Measurements from ENCODE around the gene FAT3.

FAT3 gene

GRCh38 chr11:92224407-92225124, at the start of gene FAT3:
TSS of gene FAT3 (plus strand) at chr11:92224818. CDS start at chr11:92352113, 127,295 bp downstream.
- DNase-seq = peak in 43 of 56 donors; percentile 12 to 78 (median 53)

GRCh38 chr11:92179017-92179670, 45.5 kb upstream of the FAT3 start:
- no peak for DNase-seq

- DNase-seq = no peak
Observed at GRCh38 chr11:92180226-92180625, 44.4 kb upstream of the FAT3 start.

GRCh38 chr11:92180664-92181251, 43.9 kb upstream of the FAT3 start:
- no peak for DNase-seq

- no peak for DNase-seq
Observed at GRCh38 chr11:92190535-92191206, 33.9 kb upstream of the FAT3 start.

GRCh38 chr11:92192141-92192540, 32.5 kb upstream of the FAT3 start:
- peak in 1 of 56 donors; percentile 3 for DNase-seq

- DNase-seq = no peak
Observed at GRCh38 chr11:92198268-92198667, 26.4 kb upstream of the FAT3 start.

GRCh38 chr11:92199991-92200390, 24.6 kb upstream of the FAT3 start:
- no peak for DNase-seq

- peak in 2 of 56 donors; percentile 9 to 12 for DNase-seq
Observed at GRCh38 chr11:92204731-92205130, 19.9 kb upstream of the FAT3 start.

GRCh38 chr11:92206441-92206840, 18.2 kb upstream of the FAT3 start:
- no peak for DNase-seq

GRCh38 chr11:92211576-92212167, 12.9 kb upstream of the FAT3 start:
- peak in 21 of 56 donors; percentile 4 to 53 (median 25) for DNase-seq

- DNase-seq = no peak
Observed at GRCh38 chr11:92212530-92212929, 12.1 kb upstream of the FAT3 start.

- no peak for DNase-seq
Observed at GRCh38 chr11:92216789-92217188, 7.8 kb upstream of the FAT3 start.

GRCh38 chr11:92219476-92219875, 5.1 kb upstream of the FAT3 start:
- DNase-seq = no peak

- no peak for DNase-seq
Observed at GRCh38 chr11:92222701-92223100, 1.9 kb upstream of the FAT3 start.

- DNase-seq = no peak
Observed at GRCh38 chr11:92224054-92224406, 588 bp upstream of the FAT3 start.

GRCh38 chr11:92225125-92225567, 528 bp downstream of the FAT3 start:
- peak in 22 of 56 donors; percentile 7 to 77 (median 58) for DNase-seq

GRCh38 chr11:92225568-92226330, 1.1 kb downstream of the FAT3 start:
- peak in 39 of 56 donors; percentile 12 to 75 (median 53) for DNase-seq

GRCh38 chr11:92226331-92227229, 2.0 kb downstream of the FAT3 start:
- peak in 30 of 56 donors; percentile 10 to 81 (median 46) for DNase-seq
